ENCODE measurements around the gene SH3BP4.

The SH3BP4 gene

GRCh38 chr2:234970099-234970440 is 18.3 kb downstream of the SH3BP4 start:
- TF ChIP-seq, protein P1, sequence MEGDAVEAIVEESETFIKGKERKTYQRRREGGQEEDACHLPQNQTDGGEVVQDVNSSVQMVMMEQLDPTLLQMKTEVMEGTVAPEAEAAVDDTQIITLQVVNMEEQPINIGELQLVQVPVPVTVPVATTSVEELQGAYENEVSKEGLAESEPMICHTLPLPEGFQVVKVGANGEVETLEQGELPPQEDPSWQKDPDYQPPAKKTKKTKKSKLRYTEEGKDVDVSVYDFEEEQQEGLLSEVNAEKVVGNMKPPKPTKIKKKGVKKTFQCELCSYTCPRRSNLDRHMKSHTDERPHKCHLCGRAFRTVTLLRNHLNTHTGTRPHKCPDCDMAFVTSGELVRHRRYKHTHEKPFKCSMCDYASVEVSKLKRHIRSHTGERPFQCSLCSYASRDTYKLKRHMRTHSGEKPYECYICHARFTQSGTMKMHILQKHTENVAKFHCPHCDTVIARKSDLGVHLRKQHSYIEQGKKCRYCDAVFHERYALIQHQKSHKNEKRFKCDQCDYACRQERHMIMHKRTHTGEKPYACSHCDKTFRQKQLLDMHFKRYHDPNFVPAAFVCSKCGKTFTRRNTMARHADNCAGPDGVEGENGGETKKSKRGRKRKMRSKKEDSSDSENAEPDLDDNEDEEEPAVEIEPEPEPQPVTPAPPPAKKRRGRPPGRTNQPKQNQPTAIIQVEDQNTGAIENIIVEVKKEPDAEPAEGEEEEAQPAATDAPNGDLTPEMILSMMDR (IDR thresholded peaks at IDR 0.05): no peak
- no peak for DNase-seq (ENCODE audit: low spot score)
- no peak overlapping the region for H3K4me3 ChIP-seq
- no peak overlapping the region for H3K27ac ChIP-seq

DNA sequence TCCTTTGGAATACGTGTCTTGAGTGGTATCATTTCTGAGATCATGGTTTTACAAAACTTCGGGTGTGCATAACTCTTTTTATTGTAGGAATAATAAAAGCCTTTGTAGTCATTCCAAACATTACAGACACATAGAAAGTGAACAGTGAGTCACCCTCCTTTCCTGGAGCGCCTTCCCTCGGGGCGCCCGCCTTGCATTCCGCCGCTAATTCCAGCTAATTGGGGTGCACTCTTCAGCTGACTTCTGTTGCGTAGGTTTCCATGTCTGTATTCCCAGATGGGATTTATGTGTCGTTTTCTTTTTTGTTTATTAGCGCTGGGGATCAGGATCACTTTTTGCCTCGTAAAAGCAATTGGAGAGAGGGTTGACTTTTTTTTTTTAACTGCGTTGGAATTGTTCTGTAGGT is 18.7 kb downstream of the SH3BP4 start:
- H3K4me3 ChIP-seq: no peak overlapping the region
- H3K27ac ChIP-seq: no peak overlapping the region
- TF ChIP-seq, protein P1 (IDR thresholded peaks at IDR 0.05): no peak
- no peak for DNase-seq (ENCODE audit: low spot score)

GRCh38 chr2:234971496-234971895 is 19.7 kb downstream of the SH3BP4 start:
- Histone ChIP-seq H3K27ac (no peak overlapping the region), H3K4me3 (no peak overlapping the region)
- no peak for DNase-seq (ENCODE audit: low spot score)
- TF ChIP-seq, protein P1 (IDR thresholded peaks at IDR 0.05): no peak

DNA sequence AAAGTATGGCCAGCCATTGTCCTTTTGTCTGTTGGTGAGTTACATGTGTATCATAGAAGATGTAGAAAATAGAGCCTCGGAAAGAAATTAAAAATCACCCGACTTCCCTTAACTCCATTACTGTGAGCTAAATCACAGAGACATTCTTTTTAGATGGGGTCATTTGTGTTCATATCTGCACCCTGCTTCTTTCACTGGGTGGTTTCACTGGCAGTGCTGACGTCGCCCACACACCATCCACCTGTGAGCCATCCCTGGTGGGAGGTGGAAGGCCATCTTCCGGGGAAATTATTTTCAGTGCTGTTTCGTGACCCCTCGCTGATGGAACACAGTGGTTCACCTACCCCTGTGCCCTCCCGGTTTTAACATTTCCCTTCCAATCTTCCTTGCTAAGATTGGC is 21.2 kb downstream of the SH3BP4 start:
- Histone ChIP-seq H3K27ac (no peak overlapping the region), H3K4me3 (no peak overlapping the region)
- no peak for DNase-seq (ENCODE audit: low spot score)
- TF ChIP-seq, protein P1 (IDR thresholded peaks at IDR 0.05): no peak

DNA sequence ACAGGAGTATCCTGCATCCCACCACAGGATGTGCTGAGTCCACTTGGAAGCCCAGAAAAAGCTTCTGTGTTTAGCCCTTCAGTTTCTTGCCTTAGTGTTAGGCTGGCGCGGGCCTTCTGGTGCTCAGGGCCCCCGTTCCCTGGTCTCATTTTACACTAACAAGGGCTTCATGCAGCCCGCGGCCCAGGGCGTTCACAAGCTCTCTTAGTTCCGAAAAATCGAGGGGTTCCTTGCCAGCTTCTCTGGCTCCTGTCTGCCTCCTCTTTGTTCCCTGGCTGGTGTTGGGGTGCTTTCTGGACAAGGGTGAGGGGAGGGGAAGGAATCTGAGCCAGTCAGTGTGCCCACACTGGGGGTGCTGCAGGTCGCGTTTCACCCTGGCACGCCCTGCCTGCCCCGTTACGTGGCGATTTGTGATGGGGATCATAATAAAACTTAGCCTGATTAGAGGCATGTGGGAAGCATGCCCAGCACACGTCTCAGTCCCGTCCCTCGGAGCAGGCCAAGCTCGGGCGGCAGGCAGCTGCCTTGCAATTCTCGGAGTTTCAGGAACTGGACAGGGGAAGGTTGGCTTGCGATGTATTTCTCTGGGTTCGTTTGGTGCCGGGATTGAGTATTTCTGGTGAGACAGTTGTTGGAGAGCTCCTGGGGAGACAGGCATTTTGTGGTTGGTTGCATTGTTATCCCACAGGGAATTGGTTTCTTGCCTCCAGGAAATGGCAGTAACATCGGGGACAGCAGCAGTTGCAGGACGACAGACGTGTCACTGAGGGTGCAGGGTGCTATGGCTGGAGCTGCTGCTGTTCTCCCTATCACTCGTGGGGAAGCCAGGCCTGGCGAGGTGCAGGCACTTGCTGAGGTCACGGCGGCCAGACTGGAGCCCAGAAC is 22.9 kb downstream of the SH3BP4 start:
- Histone ChIP-seq H3K27ac (no peak overlapping the region), H3K4me3 (peak overlapping the region; percentile 11)
- TF ChIP-seq, protein P1 (IDR thresholded peaks at IDR 0.05): no peak
- DNase-seq (ENCODE audit: low spot score): no peak

DNA sequence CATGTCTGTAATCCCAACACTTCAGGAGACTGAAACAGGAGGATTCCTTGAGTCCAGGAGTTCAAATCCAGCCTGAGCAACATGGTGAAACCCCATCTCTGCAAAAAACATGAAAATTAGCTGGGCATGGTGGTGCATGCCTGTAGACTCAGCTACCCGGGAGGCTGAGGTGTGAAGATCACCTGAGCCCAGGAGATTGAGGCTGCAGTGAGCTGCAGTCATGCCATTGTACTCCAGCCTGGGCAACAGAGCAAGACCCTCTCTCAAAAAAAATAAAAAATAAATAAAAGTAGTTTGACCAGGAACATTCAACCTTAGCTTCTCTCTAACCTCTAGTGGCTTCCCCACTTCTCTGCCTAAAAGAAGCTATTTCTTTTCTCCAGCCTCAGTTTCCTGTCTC is 23.8 kb downstream of the SH3BP4 start:
- TF ChIP-seq, protein P1 (IDR thresholded peaks at IDR 0.05): no peak
- no peak for DNase-seq (ENCODE audit: low spot score)
- H3K4me3 ChIP-seq: no peak overlapping the region
- H3K27ac ChIP-seq: no peak overlapping the region

Data from coronary artery (tissue), 2 donors.